HEK293 (cell line): ENCODE measurements around the gene ZNF524.

Experiments used
- BCL6B ChIP-seq: fragments of 450-650 bp; formaldehyde crosslinking; IDR thresholded peaks from 2 replicates; pipeline ENCODE4 v1.5.1; 2017; ENCODE audit warnings: missing biosample characterization, missing genetic modification characterization
- EGR2 ChIP-seq: fragments of 450-650 bp; formaldehyde crosslinking; IDR thresholded peaks from 2 replicates; pipeline ENCODE4 v1.5.1; 2016; ENCODE audit warnings: low read depth, missing biosample characterization, missing genetic modification characterization
- FEZF1 ChIP-seq: fragments of 450-650 bp; formaldehyde crosslinking; IDR thresholded peaks from 2 replicates; pipeline ENCODE4 v1.5.1; 2016; ENCODE audit warnings: missing biosample characterization, missing genetic modification characterization
- GLI2 ChIP-seq: fragments of 450-650 bp; formaldehyde crosslinking; IDR thresholded peaks from 2 replicates; pipeline ENCODE4; 2017; ENCODE audit warnings: missing biosample characterization, missing genetic modification characterization, low read depth, borderline replicate concordance
- HOXD13 ChIP-seq: sonication (generic); formaldehyde crosslinking; IDR thresholded peaks from 2 replicates; pipeline ENCODE4 v1.8.0; 2022; ENCODE audit warnings: missing genetic modification reagents, borderline replicate concordance
- KLF10 ChIP-seq: fragments of 450-650 bp; IDR thresholded peaks from 2 replicates; pipeline ENCODE4 v1.5.1; 2018; ENCODE audit warnings: missing biosample characterization, mild to moderate bottlenecking, missing genetic modification characterization
- KLF7 ChIP-seq: fragments of 450-650 bp; formaldehyde crosslinking; IDR thresholded peaks from 2 replicates; pipeline ENCODE4 v1.5.1; 2016; ENCODE audit warnings: missing biosample characterization, missing genetic modification characterization, borderline replicate concordance
- MZF1 ChIP-seq: fragments of 450-650 bp; formaldehyde crosslinking; IDR thresholded peaks from 2 replicates; pipeline ENCODE4 v1.5.1; 2017; ENCODE audit warnings: missing biosample characterization, missing genetic modification characterization, borderline replicate concordance
- PBX3 ChIP-seq: sonication (generic); formaldehyde crosslinking; IDR thresholded peaks from 2 replicates; pipeline ENCODE4 v1.8.1; 2022; ENCODE audit warnings: mild to moderate bottlenecking, moderate library complexity, missing genetic modification reagents
- SETDB1 ChIP-seq: IDR thresholded peaks from one replicate; pipeline ENCODE4 v1.6.1; 2017; ENCODE audit warnings: mild to moderate bottlenecking, low read length, moderate library complexity, mixed read lengths; ENCODE audit not compliant: insufficient read length
- TRIM28 ChIP-seq: IDR thresholded peaks from 2 replicates; pipeline ENCODE4 v1.6.1; 2011; ENCODE audit warnings: low read length, control low read depth, borderline replicate concordance
- YY1 ChIP-seq: fragments of 450-650 bp; formaldehyde crosslinking; IDR thresholded peaks from 2 replicates; pipeline ENCODE4 v1.5.1; 2018; ENCODE audit warnings: missing biosample characterization, missing genetic modification characterization
- ZBTB8A ChIP-seq: fragments of 450-650 bp; formaldehyde crosslinking; IDR thresholded peaks from 2 replicates; pipeline ENCODE4 v1.5.1; 2016; ENCODE audit warnings: missing biosample characterization, missing genetic modification characterization
- ZFP69B ChIP-seq: fragments of 450-650 bp; formaldehyde crosslinking; IDR thresholded peaks from 2 replicates; pipeline ENCODE4 v1.5.1; 2016; ENCODE audit warnings: missing biosample characterization, missing genetic modification characterization
- ZNF114 ChIP-seq: fragments of 450-650 bp; formaldehyde crosslinking; IDR thresholded peaks from 2 replicates; pipeline ENCODE4 v1.5.0; 2017; ENCODE audit warnings: missing biosample characterization, missing genetic modification characterization
- ZNF132 ChIP-seq: fragments of 450-650 bp; formaldehyde crosslinking; IDR thresholded peaks from 2 replicates; pipeline ENCODE4 v1.5.1; 2017; ENCODE audit warnings: missing biosample characterization, missing genetic modification characterization, borderline replicate concordance
- ZNF140 ChIP-seq: fragments of 450-650 bp; formaldehyde crosslinking; IDR thresholded peaks from 2 replicates; pipeline ENCODE4 v1.5.1; 2016; ENCODE audit warnings: missing biosample characterization, missing genetic modification characterization
- ZNF157 ChIP-seq: fragments of 450-650 bp; formaldehyde crosslinking; IDR thresholded peaks from 2 replicates; pipeline ENCODE4 v1.5.1; 2016; ENCODE audit warnings: missing biosample characterization, missing genetic modification characterization
- ZNF184 ChIP-seq: fragments of 450-650 bp; IDR thresholded peaks from 2 replicates; pipeline ENCODE4 v1.5.1; 2018; ENCODE audit warnings: missing biosample characterization, mild to moderate bottlenecking, missing genetic modification characterization
- ZNF2 ChIP-seq: fragments of 450-650 bp; formaldehyde crosslinking; IDR thresholded peaks from 2 replicates; pipeline ENCODE4 v1.5.1; 2016; ENCODE audit warnings: missing biosample characterization, missing genetic modification characterization
- ZNF24 ChIP-seq: fragments of 450-650 bp; formaldehyde crosslinking; IDR thresholded peaks from 2 replicates; pipeline ENCODE4 v1.5.1; 2016; ENCODE audit warnings: missing biosample characterization, missing genetic modification characterization
- ZNF266 ChIP-seq: fragments of 450-650 bp; formaldehyde crosslinking; IDR thresholded peaks from 2 replicates; pipeline ENCODE4 v1.5.1; 2016; ENCODE audit warnings: missing biosample characterization, missing genetic modification characterization, low read depth
- ZNF324 ChIP-seq: fragments of 450-650 bp; formaldehyde crosslinking; IDR thresholded peaks from 2 replicates; pipeline ENCODE4 v1.5.1; 2016; ENCODE audit warnings: missing biosample characterization, missing genetic modification characterization
- ZNF350 ChIP-seq: fragments of 450-650 bp; formaldehyde crosslinking; IDR thresholded peaks from 2 replicates; pipeline ENCODE4 v1.5.0; 2017; ENCODE audit warnings: missing biosample characterization, mild to moderate bottlenecking, missing genetic modification characterization
- ZNF416 ChIP-seq: fragments of 450-650 bp; formaldehyde crosslinking; IDR thresholded peaks from 2 replicates; pipeline ENCODE4 v1.5.1; 2016; ENCODE audit warnings: missing biosample characterization, missing genetic modification characterization
- ZNF473 ChIP-seq: fragments of 450-650 bp; formaldehyde crosslinking; IDR thresholded peaks from 2 replicates; pipeline ENCODE4 v1.5.1; 2017; ENCODE audit warnings: missing biosample characterization, missing genetic modification characterization
- ZNF48 ChIP-seq: fragments of 450-650 bp; formaldehyde crosslinking; IDR thresholded peaks from 2 replicates; pipeline ENCODE4 v1.5.1; 2016; ENCODE audit warnings: missing biosample characterization, missing genetic modification characterization
- ZNF488 ChIP-seq: fragments of 450-650 bp; formaldehyde crosslinking; IDR thresholded peaks from 2 replicates; pipeline ENCODE4 v1.5.1; 2016; ENCODE audit warnings: missing biosample characterization, missing genetic modification characterization
- ZNF510 ChIP-seq: fragments of 450-650 bp; formaldehyde crosslinking; IDR thresholded peaks from 2 replicates; pipeline ENCODE4 v1.5.1; 2018; ENCODE audit warnings: mild to moderate bottlenecking, missing genetic modification characterization, missing biosample characterization; ENCODE audit not compliant: insufficient replicate concordance
- ZNF560 ChIP-seq: fragments of 450-650 bp; formaldehyde crosslinking; IDR thresholded peaks from 2 replicates; pipeline ENCODE4 v1.5.1; 2017; ENCODE audit warnings: missing biosample characterization, missing genetic modification characterization, borderline replicate concordance
- ZNF585B ChIP-seq: fragments of 450-650 bp; formaldehyde crosslinking; IDR thresholded peaks from 2 replicates; pipeline ENCODE4 v1.5.1; 2016; ENCODE audit warnings: missing biosample characterization, missing genetic modification characterization
- ZNF621 ChIP-seq: fragments of 450-650 bp; formaldehyde crosslinking; IDR thresholded peaks from 2 replicates; pipeline ENCODE4 v1.5.1; 2017; ENCODE audit warnings: missing biosample characterization, missing genetic modification characterization
- ZNF639 ChIP-seq: fragments of 450-650 bp; formaldehyde crosslinking; IDR thresholded peaks from 2 replicates; pipeline ENCODE4 v1.5.1; 2016; ENCODE audit warnings: missing biosample characterization, missing genetic modification characterization
- ZNF645 ChIP-seq: fragments of 450-650 bp; formaldehyde crosslinking; IDR thresholded peaks from 2 replicates; pipeline ENCODE4; 2016; ENCODE audit warnings: missing biosample characterization, missing genetic modification characterization
- ZNF660 ChIP-seq: fragments of 450-650 bp; IDR thresholded peaks from 2 replicates; pipeline ENCODE4 v1.5.1; 2018; ENCODE audit warnings: missing biosample characterization, mild to moderate bottlenecking, missing genetic modification characterization

ZNF524 gene

GRCh38 chr19:55647732-55648584 lies 47.9 kb downstream of the ZNF524 start, which contains the start of gene CCDC106 (continued):
- TF ChIP-seq PBX3 (CRISPR knock-in tag) (0 out of 2 replicates have a peak, but pooled peaks have one; percentile 31), ZNF639 (tag by site-specific recombination) (no peak), ZNF324 (tag by site-specific recombination) (peak; percentile 77), ZNF48 (no peak), ZNF114 (tag by site-specific recombination) (no peak), SETDB1 (no peak), ZNF350 (tag by site-specific recombination) (no peak), ZNF510 (tag by site-specific recombination) (no peak), FEZF1 (tag by site-specific recombination) (0 out of 2 replicates have a peak, but pooled peaks have one; percentile 6), ZNF560 (tag by site-specific recombination) (no peak), ZNF585B (tag by site-specific recombination) (no peak), YY1 (no peak), ZNF184 (0 out of 2 replicates have a peak, but pooled peaks have one; percentile 51), ZNF645 (tag by site-specific recombination) (no peak), MZF1 (tag by site-specific recombination) (no peak), ZNF621 (tag by site-specific recombination) (no peak), ZNF2 (tag by site-specific recombination) (peak; percentile 62; the same call in 1 of the 2 replicates), EGR2 (tag by site-specific recombination) (peak; percentile 96), ZNF140 (tag by site-specific recombination) (no peak), KLF10 (peak; percentile 75), ZNF488 (tag by site-specific recombination) (no peak), GLI2 (tag by site-specific recombination) (no peak), ZNF24 (no peak), BCL6B (tag by site-specific recombination) (no peak), HOXD13 (no peak), ZNF157 (tag by site-specific recombination) (no peak), ZNF266 (tag by site-specific recombination) (no peak), ZNF660 (tag by site-specific recombination) (peak; percentile 84; the same call in 1 of the 2 replicates), ZFP69B (tag by site-specific recombination) (peak; percentile 59; the same call in 1 of the 2 replicates), TRIM28 (no peak), ZNF473 (tag by site-specific recombination) (no peak), ZBTB8A (tag by site-specific recombination) (peak; percentile 41), ZNF132 (tag by site-specific recombination) (no peak), KLF7 (tag by site-specific recombination) (0 out of 2 replicates have a peak, but pooled peaks have one; percentile 15), ZNF416 (tag by site-specific recombination) (no peak)
